ENCODE results near the gene ROMO1.
"Not testable (repeated sequence)": the region's sequence is repeated elsewhere in the genome, so short reads cannot be mapped to it uniquely, and the experiment has no call there.

The ROMO1 gene

DNA sequence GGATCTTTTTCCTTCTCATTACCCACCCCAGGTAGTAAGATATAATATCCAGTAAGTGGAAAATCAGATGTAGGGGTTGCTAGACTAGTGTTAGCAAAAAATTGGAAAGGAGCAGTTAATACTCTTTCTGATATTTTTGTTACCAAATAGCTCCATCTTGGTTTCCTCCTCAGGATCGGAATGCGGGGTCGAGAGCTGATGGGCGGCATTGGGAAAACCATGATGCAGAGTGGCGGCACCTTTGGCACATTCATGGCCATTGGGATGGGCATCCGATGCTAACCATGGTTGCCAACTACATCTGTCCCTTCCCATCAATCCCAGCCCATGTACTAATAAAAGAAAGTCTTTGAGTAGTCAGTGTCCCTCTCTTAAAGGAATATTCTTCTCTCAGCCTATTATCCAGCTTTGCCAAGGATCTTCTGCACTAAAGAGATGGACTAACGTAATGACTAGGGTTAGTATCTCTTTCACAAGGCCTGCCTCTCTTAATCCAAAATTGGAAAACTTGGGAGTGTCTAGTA lies 1.5 kb downstream of the ROMO1 start:
- peak overlapping the region; percentile 92 to 98 for H3K4me3 Mint-ChIP-seq
- no peak for DNase-seq
- no peak for ATAC-seq
- H3K9me3 Mint-ChIP-seq: no peaks in the 10 kb centered on the region
- peak overlapping the region; percentile 77 to 84 for H3K27ac Mint-ChIP-seq
- H3K4me1 Mint-ChIP-seq: peaks cover 50% of the 10 kb centered on the region
- H3K27me3 Mint-ChIP-seq: no peaks in the 10 kb centered on the region

DNA sequence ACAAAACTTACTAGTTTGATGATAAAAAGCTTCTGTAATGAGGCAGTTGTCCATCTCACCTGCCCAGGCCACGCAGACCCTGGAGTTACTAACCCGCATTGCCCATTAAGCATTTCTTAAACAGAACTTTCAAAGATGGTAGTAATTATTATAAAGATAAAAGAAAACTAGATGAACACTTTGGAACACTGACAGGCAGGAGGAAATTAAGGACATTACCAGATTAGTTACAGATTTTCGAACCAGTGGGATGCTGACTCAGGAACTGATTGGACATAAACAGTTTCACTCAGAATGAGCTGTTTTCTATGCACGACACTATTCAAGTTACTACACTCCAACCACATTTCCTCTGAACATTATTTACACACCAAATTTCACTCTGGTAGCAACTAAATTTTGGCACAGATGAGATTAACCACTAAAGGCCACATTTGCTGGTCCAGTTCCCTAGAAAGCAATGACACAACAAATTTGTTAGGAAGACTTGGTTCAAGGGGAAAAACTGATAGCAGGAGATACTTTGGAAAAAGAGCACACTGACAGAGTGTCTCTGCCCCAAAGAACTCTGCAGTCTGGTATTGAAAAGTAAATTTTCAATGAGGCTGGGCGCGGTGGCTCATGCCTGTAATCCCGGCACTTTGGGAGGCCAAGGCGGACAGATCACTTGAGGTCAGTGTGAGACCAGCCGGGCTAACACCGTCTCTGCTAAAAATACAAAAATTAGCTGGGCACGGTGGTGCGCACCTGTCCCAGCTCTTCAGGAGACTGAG lies 3.0 kb downstream of the ROMO1 start:
- Mint-ChIP-seq H3K4me3 (no peak overlapping the region), H3K27ac (peak overlapping the region in 1 of 2 donors; percentile 80), H3K4me1 (peaks cover 48% of the 10 kb centered on the region), H3K27me3 (no peaks in the 10 kb centered on the region), H3K9me3 (no peaks in the 10 kb centered on the region)
- ATAC-seq (no peak), DNase-seq (no peak)

DNA sequence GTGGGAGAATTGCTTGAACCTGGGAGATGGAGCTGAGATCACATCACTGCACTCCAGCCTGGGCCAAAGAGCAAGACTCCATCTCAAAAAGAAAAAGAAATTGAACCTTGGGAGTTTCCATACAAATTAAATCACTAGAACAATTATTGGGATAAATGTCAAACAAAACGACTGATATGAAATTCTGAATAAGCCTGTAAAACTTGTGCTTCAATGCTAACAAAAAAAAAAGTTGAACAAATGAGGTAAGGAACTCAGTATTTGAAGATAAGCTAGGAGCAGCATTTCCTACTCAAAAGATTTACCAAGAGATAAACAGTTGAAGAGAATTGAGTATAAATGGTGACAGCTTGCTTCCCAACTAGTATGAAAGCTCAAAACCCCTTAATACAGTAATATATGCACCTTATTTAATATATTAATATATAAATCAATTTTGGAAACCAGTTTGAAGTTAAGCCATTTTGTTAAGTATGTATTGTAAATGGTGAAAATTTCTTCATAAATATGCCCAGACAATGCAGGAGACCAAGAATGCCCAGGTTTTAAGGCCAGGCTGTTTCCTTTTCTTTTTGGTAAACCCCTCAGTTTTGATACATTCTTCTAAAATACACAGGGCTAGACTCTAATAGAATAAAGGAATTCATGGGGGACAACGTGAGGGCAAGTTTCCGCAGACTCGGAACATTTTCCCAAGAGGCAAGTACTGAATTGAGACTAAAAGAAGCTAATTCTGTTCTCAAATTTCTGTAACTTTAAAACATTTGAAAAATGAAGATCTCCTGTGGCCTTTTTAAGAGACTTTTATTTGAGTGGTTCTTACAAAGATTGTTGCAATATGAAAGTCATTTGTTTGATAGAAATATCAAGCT lies 3.9 kb downstream of the ROMO1 start:
- Mint-ChIP-seq H3K4me3 (no peak overlapping the region), H3K9me3 (no peaks in the 10 kb centered on the region), H3K27ac (peak overlapping the region; percentile 21 to 80), H3K4me1 (peaks cover 40% of the 10 kb centered on the region), H3K27me3 (no peaks in the 10 kb centered on the region)
- no peak for ATAC-seq
- DNase-seq: no peak

DNA sequence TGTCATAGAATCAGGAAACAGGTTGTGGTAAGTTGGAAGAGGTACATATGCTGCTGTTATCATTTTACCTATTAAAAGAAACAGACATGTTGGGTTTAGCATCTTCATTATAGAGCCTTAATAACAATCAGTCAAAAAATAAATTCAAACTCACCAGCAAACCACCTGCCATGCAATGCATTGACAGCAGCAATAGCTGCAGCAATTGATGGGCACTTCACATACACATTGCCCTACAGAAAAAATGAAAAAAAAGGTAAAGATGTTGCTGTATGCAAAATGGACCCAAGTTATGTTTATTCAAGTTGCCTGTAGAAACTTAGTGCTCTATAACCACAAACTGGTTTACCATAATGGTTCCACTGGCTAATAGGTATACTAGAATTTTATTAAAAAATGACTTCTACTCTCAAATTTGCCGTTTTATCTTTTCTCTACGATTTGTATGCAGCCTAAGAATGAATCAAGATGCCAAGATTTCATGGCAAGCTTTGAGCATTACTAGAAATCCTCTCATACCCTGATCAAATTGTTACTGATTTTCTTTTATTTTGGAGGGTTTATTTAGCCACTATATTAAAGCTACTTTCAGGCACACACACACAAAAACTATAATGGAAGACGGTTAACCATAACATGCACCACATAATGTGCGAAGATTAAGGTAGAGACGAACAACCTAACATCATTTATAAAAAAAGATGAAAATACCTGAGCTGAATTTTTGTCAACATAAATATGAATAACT lies 5.5 kb downstream of the ROMO1 start:
- Mint-ChIP-seq H3K27ac (peak overlapping the region in 1 of 2 donors; percentile 56), H3K4me1 (peaks cover 44% of the 10 kb centered on the region), H3K4me3 (no peak overlapping the region)

DNA sequence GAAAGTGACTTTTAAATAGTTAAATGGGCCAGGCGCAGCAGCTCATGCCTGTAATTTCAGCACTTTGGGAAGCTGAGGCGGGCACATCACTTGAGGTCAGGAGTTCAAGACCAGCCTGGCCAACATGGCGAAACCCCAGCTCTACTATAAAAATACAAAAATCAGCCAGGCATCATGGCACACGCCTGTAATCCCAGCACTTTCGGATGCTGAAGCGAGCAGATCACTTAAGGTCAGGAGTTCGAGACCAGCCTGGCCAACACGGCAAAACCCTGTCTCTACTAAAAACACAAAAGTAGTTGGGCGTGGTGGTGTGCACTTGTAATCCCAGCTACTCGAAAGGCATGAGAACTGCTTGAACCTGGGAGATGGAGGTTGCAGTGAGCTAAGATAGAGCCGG lies 6.7 kb downstream of the ROMO1 start:
- DNase-seq, H3K27ac Mint-ChIP-seq, H3K4me3 Mint-ChIP-seq, H3K9me3 Mint-ChIP-seq, H3K27me3 Mint-ChIP-seq, ATAC-seq: not testable (repeated sequence)
- H3K4me1 Mint-ChIP-seq: peaks cover 42% of the 10 kb centered on the region

More for the DNA sequence above, 5.5 kb downstream of the ROMO1 start:
- H3K9me3 Mint-ChIP-seq: no peaks in the 10 kb centered on the region
- ATAC-seq (no peak), DNase-seq (no peak)
- no peaks in the 10 kb centered on the region for H3K27me3 Mint-ChIP-seq

DNA sequence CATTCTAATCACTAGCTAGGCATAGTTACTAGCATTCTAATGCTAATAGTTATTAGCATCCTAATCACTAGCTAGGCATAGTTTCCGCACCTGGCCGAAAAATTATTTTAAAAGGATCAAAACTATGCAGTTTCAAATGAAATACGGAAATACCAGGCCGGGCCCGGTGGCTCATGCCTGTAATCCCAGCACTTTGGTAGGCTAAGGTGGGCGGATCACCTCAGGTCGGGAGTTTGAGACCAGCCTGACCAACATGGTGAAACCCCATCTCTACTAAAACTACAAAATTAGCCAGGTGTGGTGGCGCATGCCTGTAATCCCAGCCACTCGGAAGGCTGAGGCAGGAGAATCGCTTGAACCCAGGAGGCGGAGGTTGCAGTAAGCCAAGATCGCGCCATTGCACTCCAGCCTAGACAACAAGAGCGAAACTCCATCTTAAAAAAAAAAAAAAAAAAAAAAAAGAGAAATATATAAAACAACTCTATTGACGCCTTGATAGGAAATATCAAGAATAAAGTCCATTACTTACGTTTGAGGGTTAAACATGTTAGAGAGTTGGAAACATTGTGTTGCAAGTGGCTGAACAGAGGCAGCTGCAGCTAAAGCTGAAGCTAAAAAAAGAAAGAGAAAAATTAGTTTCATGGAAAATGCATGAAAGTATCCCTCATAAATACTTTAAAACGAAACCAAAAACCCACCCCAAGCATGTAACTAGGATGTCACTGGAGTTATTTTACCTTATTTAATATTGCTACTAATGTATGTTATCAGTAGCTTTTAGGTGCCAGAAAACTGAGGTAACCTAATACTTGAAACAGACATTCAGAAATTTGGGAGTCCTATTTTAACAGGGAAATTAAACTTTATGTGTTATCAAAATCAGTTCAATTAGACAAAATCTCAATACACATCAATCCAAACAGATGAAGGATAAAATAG lies 7.7 kb downstream of the ROMO1 start:
- H3K9me3 Mint-ChIP-seq, ATAC-seq, H3K27ac Mint-ChIP-seq, DNase-seq, H3K27me3 Mint-ChIP-seq, H3K4me3 Mint-ChIP-seq: not testable (repeated sequence)
- H3K4me1 Mint-ChIP-seq: peaks cover 42% of the 10 kb centered on the region

DNA sequence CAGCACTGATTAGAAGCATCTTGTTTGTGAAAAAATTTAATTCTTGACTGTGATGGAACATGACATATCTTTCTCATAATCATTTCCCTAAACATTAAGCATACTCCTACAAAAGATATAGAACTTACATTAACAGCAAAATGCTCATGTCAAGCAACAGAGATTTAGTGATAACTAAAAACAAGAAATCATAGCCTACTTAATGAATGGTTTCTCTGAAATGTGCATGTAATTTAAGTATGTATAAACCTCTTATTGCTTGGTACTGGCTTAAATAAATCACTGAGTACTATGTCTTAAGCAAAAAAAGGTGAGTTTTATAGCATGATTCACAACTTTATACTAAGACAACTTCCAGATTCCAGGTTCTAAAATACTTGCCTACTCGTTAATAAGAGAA lies 9.3 kb downstream of the ROMO1 start:
- no peak for DNase-seq
- Mint-ChIP-seq H3K27me3 (no peaks in the 10 kb centered on the region), H3K4me3 (no peak overlapping the region), H3K27ac (no peak overlapping the region), H3K4me1 (peaks cover 43% of the 10 kb centered on the region), H3K9me3 (no peaks in the 10 kb centered on the region)
- ATAC-seq: no peak

DNA sequence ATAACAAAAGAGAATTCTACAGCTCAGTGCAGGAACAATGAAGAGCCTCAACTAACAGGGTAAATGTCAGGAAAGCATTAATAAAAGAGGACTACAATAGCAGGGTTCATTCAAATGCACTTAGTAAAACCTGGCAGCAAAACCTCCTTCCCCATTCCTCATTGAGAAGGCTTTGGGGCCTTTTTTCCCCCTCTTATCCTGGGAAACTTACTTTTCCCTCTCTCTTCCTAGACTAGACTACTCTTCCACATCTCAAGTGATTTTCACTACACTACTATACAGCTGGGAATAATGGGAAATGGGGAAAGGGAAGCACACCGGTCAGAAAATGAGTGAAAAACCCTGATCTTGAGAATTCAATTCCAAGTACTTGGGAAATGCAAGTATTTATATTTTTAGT lies 10.1 kb downstream of the ROMO1 start:
- no peak for ATAC-seq
- Mint-ChIP-seq H3K9me3 (no peaks in the 10 kb centered on the region), H3K27ac (no peak overlapping the region), H3K4me1 (peaks cover 46% of the 10 kb centered on the region), H3K4me3 (no peak overlapping the region), H3K27me3 (no peaks in the 10 kb centered on the region)
- no peak for DNase-seq

DNA sequence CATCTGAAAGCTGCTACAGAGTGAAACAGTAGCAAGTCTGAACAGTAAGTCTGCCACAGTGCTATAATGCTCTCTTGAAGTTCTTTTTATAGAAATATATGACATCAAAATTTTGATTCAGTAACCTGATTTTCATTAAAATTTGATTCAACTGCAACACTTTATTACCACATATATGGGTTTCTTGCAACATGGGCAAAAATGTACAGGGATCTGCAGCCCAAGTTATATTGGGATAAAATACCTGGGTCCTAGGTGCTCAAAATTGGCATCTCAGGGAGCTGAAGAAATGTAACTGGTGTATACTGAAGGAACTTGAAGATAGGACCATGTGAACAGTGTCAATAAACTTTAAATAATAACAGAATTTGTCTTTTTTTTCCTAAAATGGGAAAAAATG lies 10.8 kb downstream of the ROMO1 start:
- no peak for DNase-seq
- Mint-ChIP-seq H3K4me1 (peaks cover 51% of the 10 kb centered on the region), H3K9me3 (no peaks in the 10 kb centered on the region), H3K4me3 (no peak overlapping the region), H3K27me3 (no peaks in the 10 kb centered on the region), H3K27ac (no peak overlapping the region)
- ATAC-seq: no peak

DNA sequence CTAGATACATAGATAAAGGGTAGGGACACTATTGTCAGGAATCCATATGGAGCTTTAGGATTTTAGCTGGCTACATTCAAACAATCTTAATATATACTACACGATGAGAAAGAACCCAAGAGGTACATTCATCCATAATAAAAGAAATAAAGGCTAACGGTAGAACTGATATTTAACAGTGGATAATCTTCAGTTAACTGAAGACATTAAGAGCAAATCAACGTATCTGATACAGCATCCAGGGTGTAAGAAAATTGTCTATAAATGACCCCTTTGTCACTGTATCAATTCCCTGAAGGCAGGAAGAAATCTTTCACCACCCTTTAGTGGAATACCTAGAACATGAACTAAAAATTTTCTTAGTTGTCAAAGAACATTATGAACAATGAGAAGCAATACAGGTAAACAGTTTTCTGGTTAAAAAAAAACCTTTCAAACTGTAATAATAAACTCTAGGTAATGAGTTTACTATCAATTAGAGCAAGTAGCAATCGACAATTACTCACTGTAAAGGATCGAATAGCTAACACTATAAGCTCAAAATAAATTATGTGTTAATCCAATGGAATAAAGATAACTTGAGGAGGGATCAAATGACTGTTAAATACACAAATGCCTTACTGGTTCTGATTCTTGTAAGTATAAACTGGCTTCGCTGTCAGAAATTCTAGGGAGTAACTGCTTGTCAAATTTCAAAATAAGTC lies 11.8 kb downstream of the ROMO1 start:
- H3K4me3 Mint-ChIP-seq: peak overlapping the region; percentile 33 to 51
- ATAC-seq (no peak), DNase-seq (no peak)
- H3K9me3 Mint-ChIP-seq: no peaks in the 10 kb centered on the region
- H3K4me1 Mint-ChIP-seq: peaks cover 61% of the 10 kb centered on the region
- peak overlapping the region; percentile 42 to 82 for H3K27ac Mint-ChIP-seq
- H3K27me3 Mint-ChIP-seq: no peaks in the 10 kb centered on the region

DNA sequence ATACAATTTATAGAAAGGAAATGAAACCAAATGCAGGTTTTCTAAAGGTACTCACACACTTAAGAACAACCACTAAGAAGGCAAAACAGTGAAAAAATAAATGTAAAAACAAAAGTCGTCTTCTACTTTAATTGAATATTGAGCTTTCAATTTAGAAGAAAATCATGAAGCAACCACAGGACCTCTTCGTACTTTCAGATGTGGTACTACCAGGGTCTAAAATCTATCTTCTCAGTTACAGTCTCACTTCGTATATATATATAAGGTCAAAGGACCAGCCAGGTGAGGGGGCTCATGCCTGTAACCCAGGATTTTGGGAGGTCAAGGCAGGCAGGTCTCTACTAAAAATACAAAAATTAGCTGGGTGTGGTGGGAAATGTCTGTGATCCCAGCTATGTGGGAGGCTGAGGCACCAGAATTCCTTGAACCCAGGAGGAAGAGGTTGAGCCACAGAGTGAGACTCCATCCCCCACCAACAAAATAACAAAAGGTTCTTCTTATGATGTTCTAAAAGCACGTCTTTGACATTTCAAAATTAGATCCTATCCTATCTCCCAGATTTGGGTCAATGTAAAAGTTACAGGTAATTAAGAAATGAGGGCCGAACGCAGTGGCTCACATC lies 12.5 kb downstream of the ROMO1 start:
- Mint-ChIP-seq H3K4me3 (peak overlapping the region; percentile 33 to 51), H3K9me3 (no peaks in the 10 kb centered on the region), H3K27ac (peak overlapping the region; percentile 80 to 82), H3K4me1 (peaks cover 66% of the 10 kb centered on the region), H3K27me3 (no peaks in the 10 kb centered on the region)
- DNase-seq (no peak), ATAC-seq (peak; percentile 94)

DNA sequence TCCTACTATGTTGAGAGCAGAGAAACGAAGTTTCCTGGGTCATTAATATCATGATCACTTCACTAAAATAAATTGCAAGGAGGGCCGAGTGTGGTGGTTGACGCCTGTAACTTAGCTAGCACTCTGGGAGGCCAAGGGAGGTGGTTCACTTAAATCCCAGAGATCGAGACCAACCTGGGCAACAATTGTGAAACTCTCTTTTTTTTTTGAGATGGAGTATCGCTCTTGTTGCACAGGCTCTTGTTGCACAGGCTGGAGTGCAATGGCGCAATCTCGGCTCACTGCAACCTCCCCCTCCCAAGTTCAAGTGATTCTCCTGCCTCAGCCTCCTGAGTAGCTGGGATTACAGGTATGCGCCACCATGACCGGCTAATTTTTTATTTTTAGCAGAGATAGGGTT lies 13.9 kb downstream of the ROMO1 start:
- Mint-ChIP-seq H3K27ac (peak overlapping the region; percentile 13 to 59), H3K4me1 (peaks cover 69% of the 10 kb centered on the region), H3K4me3 (peak overlapping the region; percentile 1 to 50)
- H3K9me3 Mint-ChIP-seq, ATAC-seq, H3K27me3 Mint-ChIP-seq, DNase-seq: not testable (repeated sequence)

DNA sequence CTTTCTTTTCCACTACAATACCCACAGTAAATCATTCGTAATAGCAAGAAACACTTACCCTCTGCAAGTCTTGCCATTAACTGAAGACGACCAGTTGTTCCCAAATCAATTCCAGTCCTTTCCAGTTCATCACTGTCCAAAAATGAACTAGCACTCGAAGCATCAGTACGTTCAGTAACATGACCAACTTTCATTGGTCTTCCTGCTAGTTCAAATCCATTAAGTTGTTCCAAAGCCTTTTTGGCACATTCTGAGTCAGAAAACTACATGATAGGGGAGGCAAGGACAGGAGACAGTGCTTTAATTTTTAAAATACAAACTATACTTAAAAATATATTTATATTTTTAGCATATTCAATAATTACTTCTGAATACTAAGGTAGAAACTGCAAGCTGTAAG lies 14.9 kb downstream of the ROMO1 start:
- peaks cover 68% of the 10 kb centered on the region for H3K4me1 Mint-ChIP-seq
- ATAC-seq (no peak), DNase-seq (no peak)
- no peak overlapping the region for H3K27ac Mint-ChIP-seq
- H3K4me3 Mint-ChIP-seq: peak overlapping the region in 1 of 2 donors; percentile 14
- no peaks in the 10 kb centered on the region for H3K9me3 Mint-ChIP-seq
- H3K27me3 Mint-ChIP-seq: no peaks in the 10 kb centered on the region

DNA sequence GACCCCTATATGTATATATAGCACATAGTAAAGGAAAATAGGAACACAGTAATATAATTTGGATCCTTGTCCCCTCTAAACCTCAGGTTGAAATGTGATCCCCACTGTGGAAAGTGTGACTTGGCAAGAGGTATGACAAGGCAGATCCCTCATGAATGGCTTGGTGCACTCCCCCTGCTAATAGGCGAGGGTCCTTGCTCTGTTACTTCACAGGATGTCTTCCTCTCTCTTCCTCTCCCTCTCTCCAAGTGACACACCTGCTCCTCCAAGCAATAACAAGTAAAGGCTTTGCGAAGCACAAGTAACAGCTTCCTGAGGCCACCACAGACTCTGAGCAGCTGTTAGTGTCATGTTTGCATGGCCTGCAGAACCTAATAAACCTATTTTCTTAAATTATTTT lies 16.4 kb downstream of the ROMO1 start:
- H3K27ac Mint-ChIP-seq: peak overlapping the region in 1 of 2 donors; percentile 11
- no peaks in the 10 kb centered on the region for H3K27me3 Mint-ChIP-seq
- DNase-seq (no peak), ATAC-seq (no peak)
- H3K4me1 Mint-ChIP-seq: peaks cover 66% of the 10 kb centered on the region
- no peaks in the 10 kb centered on the region for H3K9me3 Mint-ChIP-seq
- H3K4me3 Mint-ChIP-seq: no peak overlapping the region

Measured in stimulated activated naive CD8-positive, alpha-beta T cell treated with anti-CD3 and anti-CD28 coated beads, Interleukin-15, amount 100 ng/mL, for 72 hours (primary cell).